Liver (tissue), 9 donors: ENCODE measurements around the gene CAMSAP3. TPM values are rescaled to one million over a fixed set of nuclear protein-coding genes. Genes with fewer than 3 reads are reported as not detected.

Source experiments
- DNase-seq: peaks from one replicate; pipeline ENCODE4 v3.0.0-alpha.2; 2017; ENCODE audit warnings: low spot score
- H3K27ac ChIP-seq, 2 donors: one replicate each; pipeline ENCODE4 v1.7.0; 2013; ENCODE audit warnings: inconsistent platforms in 2 of 2, low read length in 2 of 2, control low read depth in 1 of 2, low read depth in 1 of 2, mild to moderate bottlenecking in 1 of 2
- H3K27me3 ChIP-seq, 4 donors: one replicate each; pipeline versions ENCODE4 v1.6.1 to v1.7.0; 2013; ENCODE audit warnings: low read length in 3 of 4, inconsistent platforms in 1 of 4, mild to moderate bottlenecking in 1 of 4, moderate library complexity in 1 of 4; ENCODE audit not compliant: control insufficient read depth in 4 of 4, insufficient read depth in 4 of 4
- H3K36me3 ChIP-seq, 4 donors: one replicate each; pipeline versions ENCODE4 v1.6.1 to v1.7.0; 2013; ENCODE audit warnings: low read length in 3 of 4, mild to moderate bottlenecking in 3 of 4, low read depth in 1 of 4, moderate library complexity in 1 of 4; ENCODE audit not compliant: control insufficient read depth in 4 of 4, insufficient read depth in 3 of 4
- H3K4me1 ChIP-seq, 4 donors: one replicate each; pipeline versions ENCODE4 v1.6.1 to v1.7.0; 2013; ENCODE audit warnings: low read length in 3 of 4, mild to moderate bottlenecking in 3 of 4, moderate library complexity in 1 of 4; ENCODE audit not compliant: control insufficient read depth in 4 of 4, insufficient read depth in 4 of 4
- H3K4me3 ChIP-seq, 3 donors: one replicate each; pipeline versions ENCODE4 v1.6.1 to v1.7.0; 2013; ENCODE audit warnings: low read length in 3 of 3, control low read depth in 1 of 3, low read depth in 1 of 3, mild to moderate bottlenecking in 1 of 3
- H3K9ac ChIP-seq, 2 donors: one replicate each; pipeline ENCODE4 v1.7.0; 2013; ENCODE audit warnings: low read length in 2 of 2, mild to moderate bottlenecking in 2 of 2, moderate library complexity in 2 of 2, control low read depth in 1 of 2, low read depth in 1 of 2
- H3K9me3 ChIP-seq, 4 donors: one replicate each; pipeline versions ENCODE4 v1.6.1 to v1.7.0; 2013; ENCODE audit warnings: low read length in 3 of 4; ENCODE audit not compliant: control insufficient read depth in 4 of 4
- EGR1 ChIP-seq, 2 donors: IDR thresholded peaks; 2 replicates each; pipeline ENCODE4 v1.6.1; 2016 to 2018; ENCODE audit warnings: antibody characterized with exemption in 2 of 2, low read depth in 2 of 2
- FOXA1 ChIP-seq: IDR thresholded peaks from 2 replicates; pipeline ENCODE4 v1.6.1; 2016; ENCODE audit warnings: antibody characterized with exemption
- FOXA2 ChIP-seq: IDR thresholded peaks from 2 replicates; pipeline ENCODE4 v1.6.1; 2016; ENCODE audit warnings: antibody characterized with exemption
- GABPA ChIP-seq, 2 donors: IDR thresholded peaks in 1 of 2; conservative IDR thresholded peaks in 1 of 2; 2 replicates each; pipeline ENCODE4 v1.6.1; 2016; ENCODE audit warnings: antibody characterized with exemption in 2 of 2, mild to moderate bottlenecking in 1 of 2, moderate library complexity in 1 of 2
- HNF4A ChIP-seq, 2 donors: conservative IDR thresholded peaks; 2 replicates each; pipeline ENCODE4 v1.6.1; 2016; ENCODE audit warnings: antibody characterized with exemption in 2 of 2, mild to moderate bottlenecking in 2 of 2
- HNF4G ChIP-seq: IDR thresholded peaks from 2 replicates; pipeline ENCODE4 v1.6.1; 2016; ENCODE audit warnings: antibody characterized with exemption
- RAD21 ChIP-seq, 2 donors: IDR thresholded peaks; 2 replicates each; pipeline ENCODE4 v1.6.1; 2016; ENCODE audit warnings: antibody characterized with exemption in 2 of 2, mild to moderate bottlenecking in 2 of 2
- RXRA ChIP-seq, 2 donors: IDR thresholded peaks; 2 replicates each; pipeline ENCODE4 v1.6.1; 2017 to 2018; ENCODE audit warnings: antibody characterized with exemption in 2 of 2, mild to moderate bottlenecking in 1 of 2
- SP1 ChIP-seq: IDR thresholded peaks from 2 replicates; pipeline ENCODE4 v1.6.1; 2018; ENCODE audit warnings: antibody characterized with exemption, mild to moderate bottlenecking
- TAF1 ChIP-seq: conservative IDR thresholded peaks from 2 replicates; pipeline ENCODE4 v1.6.1; 2016; ENCODE audit warnings: antibody characterized with exemption, mild to moderate bottlenecking
- WGBS: extraction: QIAGEN DNeasy Blood & Tissue Kit; methylation state at CpG from one replicate; pipeline ENCODE4 v1.1.7; 2013; 5-methylcytosine and 5-hydroxymethylcytosine counted together
- polyA plus RNA-seq, 2 donors: library from polyadenylated mRNA; stranded (reverse) in 1 of 2; unstranded in 1 of 2; fragments of 200-250 nt in 1 of 2; fragments of >200 nt in 1 of 2; fragmentation: Nextera tagmentation in 1 of 2; extraction: Ambion mirVana in 1 of 2; gene quantifications; one replicate each; pipeline versions ENCODE4 v1.2.1 to v1.2.3, GENCODE V29; 2013 to 2015
- total RNA-seq, 2 donors: library from RNA; depleted of rRNA; stranded (reverse); fragments of >200 nt; gene quantifications; one replicate each; pipeline ENCODE4 v1.2.3, GENCODE V29; 2014
- TF ChIP-seq, protein P1 (sequence below): IDR thresholded peaks from 2 replicates; pipeline ENCODE4 v1.6.1; 2016; ENCODE audit warnings: antibody characterized with exemption
- TF ChIP-seq, protein P2 (sequence below): IDR thresholded peaks from 2 replicates; pipeline ENCODE4 v1.6.1; 2016; ENCODE audit warnings: antibody characterized with exemption
- TF ChIP-seq, protein P3 (sequence below): IDR thresholded peaks from 2 replicates; pipeline ENCODE4 v1.6.1; 2016; ENCODE audit warnings: antibody characterized with exemption, mild to moderate bottlenecking
- TF ChIP-seq, protein P4 (sequence below): IDR thresholded peaks from 2 replicates; pipeline ENCODE4 v1.6.1; 2016; ENCODE audit warnings: antibody characterized with exemption
- TF ChIP-seq, protein P5 (sequence below): fragments of 150-350 bp; IDR thresholded peaks from 2 replicates; pipeline ENCODE4 v1.5.1; 2017; ENCODE audit warnings: improper control_type of control experiment, low read depth, low read length; ENCODE audit not compliant: missing input control
- donor health status: healthy.
- donor health status: healthy.
- donor health status: healthy.
- donor health status: healthy.
- donor health status: healthy.

Gene CAMSAP3
- total and polyA plus RNA-seq, 4 donors: 4.4 to 19.1 (median 9.8) TPM

DNA sequence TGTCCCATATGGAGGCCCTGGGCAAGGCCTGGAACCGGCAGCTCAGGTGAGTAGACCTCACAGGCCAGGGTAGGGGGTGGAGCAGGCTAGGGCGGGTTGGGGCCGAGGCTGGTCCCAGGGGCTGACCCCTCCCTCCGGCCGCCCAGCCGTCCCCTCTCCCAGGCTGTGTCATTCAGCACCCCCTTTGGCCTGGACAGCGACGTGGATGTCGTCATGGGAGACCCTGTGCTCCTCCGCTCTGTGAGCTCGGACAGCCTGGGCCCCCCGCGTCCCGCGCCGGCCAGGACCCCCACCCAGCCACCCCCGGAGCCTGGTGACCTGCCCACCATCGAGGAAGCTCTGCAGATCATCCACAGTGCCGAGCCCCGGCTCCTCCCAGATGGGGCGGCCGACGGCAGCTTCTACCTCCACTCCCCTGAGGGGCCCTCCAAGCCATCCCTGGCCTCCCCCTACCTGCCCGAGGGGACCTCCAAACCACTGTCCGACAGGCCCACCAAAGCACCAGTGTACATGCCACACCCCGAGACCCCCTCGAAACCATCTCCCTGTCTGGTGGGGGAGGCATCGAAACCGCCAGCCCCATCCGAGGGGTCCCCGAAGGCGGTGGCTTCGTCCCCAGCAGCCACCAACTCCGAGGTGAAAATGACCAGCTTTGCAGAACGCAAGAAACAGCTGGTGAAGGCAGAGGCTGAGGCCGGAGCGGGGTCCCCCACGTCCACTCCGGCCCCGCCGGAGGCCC is 16.0 kb downstream of the CAMSAP3 start:
- H3K36me3 ChIP-seq: peaks cover 13 to 49% (median 18%) of the 10 kb centered on the region in 4 donors
- peaks cover 0 to 3% (median 1%) of the 10 kb centered on the region in 4 donors for H3K4me1 ChIP-seq
- no peak overlapping the region for H3K27ac ChIP-seq
- H3K27me3 ChIP-seq: no peaks in the 10 kb centered on the region
- 94% methylated on average over 41 of the region's 41 CpGs for WGBS
- no peak for DNase-seq
- TF ChIP-seq, protein P1, sequence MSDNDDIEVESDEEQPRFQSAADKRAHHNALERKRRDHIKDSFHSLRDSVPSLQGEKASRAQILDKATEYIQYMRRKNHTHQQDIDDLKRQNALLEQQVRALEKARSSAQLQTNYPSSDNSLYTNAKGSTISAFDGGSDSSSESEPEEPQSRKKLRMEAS: no peak
- TF ChIP-seq GABPA (IDR thresholded peaks at IDR 0.05 in 1 of 2, conservative IDR thresholded peaks at IDR 0.05 in 1 of 2) (no peak), EGR1 (IDR thresholded peaks at IDR 0.05; ENCODE audit: low read depth in 2 of 2) (no peak), RXRA (IDR thresholded peaks at IDR 0.05) (no peak), HNF4G (no peak), HNF4A (conservative IDR thresholded peaks at IDR 0.05) (no peak)
- TF ChIP-seq, protein P2, sequence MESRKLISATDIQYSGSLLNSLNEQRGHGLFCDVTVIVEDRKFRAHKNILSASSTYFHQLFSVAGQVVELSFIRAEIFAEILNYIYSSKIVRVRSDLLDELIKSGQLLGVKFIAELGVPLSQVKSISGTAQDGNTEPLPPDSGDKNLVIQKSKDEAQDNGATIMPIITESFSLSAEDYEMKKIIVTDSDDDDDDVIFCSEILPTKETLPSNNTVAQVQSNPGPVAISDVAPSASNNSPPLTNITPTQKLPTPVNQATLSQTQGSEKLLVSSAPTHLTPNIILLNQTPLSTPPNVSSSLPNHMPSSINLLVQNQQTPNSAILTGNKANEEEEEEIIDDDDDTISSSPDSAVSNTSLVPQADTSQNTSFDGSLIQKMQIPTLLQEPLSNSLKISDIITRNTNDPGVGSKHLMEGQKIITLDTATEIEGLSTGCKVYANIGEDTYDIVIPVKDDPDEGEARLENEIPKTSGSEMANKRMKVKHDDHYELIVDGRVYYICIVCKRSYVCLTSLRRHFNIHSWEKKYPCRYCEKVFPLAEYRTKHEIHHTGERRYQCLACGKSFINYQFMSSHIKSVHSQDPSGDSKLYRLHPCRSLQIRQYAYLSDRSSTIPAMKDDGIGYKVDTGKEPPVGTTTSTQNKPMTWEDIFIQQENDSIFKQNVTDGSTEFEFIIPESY: no peak
- TF ChIP-seq, protein P3, sequence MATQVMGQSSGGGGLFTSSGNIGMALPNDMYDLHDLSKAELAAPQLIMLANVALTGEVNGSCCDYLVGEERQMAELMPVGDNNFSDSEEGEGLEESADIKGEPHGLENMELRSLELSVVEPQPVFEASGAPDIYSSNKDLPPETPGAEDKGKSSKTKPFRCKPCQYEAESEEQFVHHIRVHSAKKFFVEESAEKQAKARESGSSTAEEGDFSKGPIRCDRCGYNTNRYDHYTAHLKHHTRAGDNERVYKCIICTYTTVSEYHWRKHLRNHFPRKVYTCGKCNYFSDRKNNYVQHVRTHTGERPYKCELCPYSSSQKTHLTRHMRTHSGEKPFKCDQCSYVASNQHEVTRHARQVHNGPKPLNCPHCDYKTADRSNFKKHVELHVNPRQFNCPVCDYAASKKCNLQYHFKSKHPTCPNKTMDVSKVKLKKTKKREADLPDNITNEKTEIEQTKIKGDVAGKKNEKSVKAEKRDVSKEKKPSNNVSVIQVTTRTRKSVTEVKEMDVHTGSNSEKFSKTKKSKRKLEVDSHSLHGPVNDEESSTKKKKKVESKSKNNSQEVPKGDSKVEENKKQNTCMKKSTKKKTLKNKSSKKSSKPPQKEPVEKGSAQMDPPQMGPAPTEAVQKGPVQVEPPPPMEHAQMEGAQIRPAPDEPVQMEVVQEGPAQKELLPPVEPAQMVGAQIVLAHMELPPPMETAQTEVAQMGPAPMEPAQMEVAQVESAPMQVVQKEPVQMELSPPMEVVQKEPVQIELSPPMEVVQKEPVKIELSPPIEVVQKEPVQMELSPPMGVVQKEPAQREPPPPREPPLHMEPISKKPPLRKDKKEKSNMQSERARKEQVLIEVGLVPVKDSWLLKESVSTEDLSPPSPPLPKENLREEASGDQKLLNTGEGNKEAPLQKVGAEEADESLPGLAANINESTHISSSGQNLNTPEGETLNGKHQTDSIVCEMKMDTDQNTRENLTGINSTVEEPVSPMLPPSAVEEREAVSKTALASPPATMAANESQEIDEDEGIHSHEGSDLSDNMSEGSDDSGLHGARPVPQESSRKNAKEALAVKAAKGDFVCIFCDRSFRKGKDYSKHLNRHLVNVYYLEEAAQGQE: peak; percentile 92
- H3K9ac ChIP-seq: no peak overlapping the region
- H3K4me3 ChIP-seq: no peak overlapping the region
- H3K9me3 ChIP-seq: no peaks in the 10 kb centered on the region

DNA sequence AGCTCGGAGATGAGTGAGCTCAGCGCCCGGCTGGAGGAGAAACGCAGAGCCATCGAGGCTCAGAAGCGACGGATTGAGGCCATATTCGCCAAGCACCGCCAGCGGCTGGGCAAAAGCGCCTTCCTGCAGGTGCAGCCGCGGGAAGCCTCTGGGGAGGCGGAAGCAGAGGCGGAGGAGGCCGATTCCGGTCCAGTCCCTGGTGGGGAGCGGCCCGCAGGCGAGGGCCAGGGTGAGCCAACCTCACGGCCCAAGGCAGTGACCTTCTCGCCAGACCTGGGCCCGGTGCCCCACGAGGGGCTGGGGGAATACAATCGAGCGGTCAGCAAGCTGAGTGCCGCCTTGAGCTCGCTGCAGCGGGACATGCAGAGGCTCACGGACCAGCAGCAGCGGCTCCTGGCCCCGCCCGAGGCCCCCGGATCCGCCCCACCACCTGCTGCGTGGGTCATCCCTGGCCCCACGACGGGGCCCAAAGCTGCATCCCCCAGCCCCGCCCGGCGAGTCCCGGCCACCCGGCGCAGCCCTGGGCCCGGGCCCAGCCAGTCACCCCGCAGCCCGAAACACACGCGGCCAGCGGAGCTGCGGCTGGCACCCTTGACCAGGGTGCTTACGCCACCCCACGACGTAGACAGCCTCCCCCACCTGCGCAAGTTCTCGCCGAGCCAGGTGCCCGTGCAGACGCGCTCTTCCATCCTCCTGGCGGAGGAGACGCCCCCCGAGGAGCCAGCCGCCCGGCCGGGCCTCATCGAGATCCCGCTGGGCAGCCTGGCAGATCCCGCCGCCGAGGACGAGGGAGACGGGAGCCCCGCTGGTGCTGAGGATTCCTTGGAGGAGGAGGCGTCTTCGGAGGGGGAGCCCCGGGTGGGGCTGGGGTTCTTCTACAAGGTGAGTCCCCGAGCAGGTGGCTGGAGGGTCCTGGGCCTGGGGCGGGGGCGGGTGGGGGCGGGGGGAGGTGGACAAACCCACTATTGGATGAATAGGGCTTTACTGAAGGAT is 16.9 kb downstream of the CAMSAP3 start:
- Histone ChIP-seq H3K9me3 (no peaks in the 10 kb centered on the region), H3K4me3 (no peak overlapping the region), H3K4me1 (peaks cover 2 to 9% (median 6%) of the 10 kb centered on the region in 4 donors), H3K36me3 (peaks cover 19 to 41% (median 19%) of the 10 kb centered on the region in 4 donors), H3K27me3 (no peaks in the 10 kb centered on the region), H3K9ac (no peak overlapping the region), H3K27ac (no peak overlapping the region)
- WGBS: 94% methylated on average over 81 of the region's 81 CpGs
- DNase-seq: no peak
- TF ChIP-seq RXRA (IDR thresholded peaks at IDR 0.05) (no peak), RAD21 (IDR thresholded peaks at IDR 0.05) (no peak), GABPA (IDR thresholded peaks at IDR 0.05 in 1 of 2, conservative IDR thresholded peaks at IDR 0.05 in 1 of 2) (no peak), FOXA1 (no peak), TAF1 (no peak), SP1 (no peak), FOXA2 (no peak), HNF4G (no peak)
- TF ChIP-seq, protein P1: no peak
- TF ChIP-seq, protein P3: no peak
- TF ChIP-seq, protein P4, sequence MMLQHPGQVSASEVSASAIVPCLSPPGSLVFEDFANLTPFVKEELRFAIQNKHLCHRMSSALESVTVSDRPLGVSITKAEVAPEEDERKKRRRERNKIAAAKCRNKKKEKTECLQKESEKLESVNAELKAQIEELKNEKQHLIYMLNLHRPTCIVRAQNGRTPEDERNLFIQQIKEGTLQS: no peak
- TF ChIP-seq, protein P5, sequence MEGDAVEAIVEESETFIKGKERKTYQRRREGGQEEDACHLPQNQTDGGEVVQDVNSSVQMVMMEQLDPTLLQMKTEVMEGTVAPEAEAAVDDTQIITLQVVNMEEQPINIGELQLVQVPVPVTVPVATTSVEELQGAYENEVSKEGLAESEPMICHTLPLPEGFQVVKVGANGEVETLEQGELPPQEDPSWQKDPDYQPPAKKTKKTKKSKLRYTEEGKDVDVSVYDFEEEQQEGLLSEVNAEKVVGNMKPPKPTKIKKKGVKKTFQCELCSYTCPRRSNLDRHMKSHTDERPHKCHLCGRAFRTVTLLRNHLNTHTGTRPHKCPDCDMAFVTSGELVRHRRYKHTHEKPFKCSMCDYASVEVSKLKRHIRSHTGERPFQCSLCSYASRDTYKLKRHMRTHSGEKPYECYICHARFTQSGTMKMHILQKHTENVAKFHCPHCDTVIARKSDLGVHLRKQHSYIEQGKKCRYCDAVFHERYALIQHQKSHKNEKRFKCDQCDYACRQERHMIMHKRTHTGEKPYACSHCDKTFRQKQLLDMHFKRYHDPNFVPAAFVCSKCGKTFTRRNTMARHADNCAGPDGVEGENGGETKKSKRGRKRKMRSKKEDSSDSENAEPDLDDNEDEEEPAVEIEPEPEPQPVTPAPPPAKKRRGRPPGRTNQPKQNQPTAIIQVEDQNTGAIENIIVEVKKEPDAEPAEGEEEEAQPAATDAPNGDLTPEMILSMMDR: no peak
